Stimulated activated CD4-positive, alpha-beta T cell treated with anti-CD3 and anti-CD28 coated beads, Interleukin-2, amount 100 ng/mL, for 24 hours (primary cell): ENCODE results near the gene CFAP251.
"Not testable (repeated sequence)": the region's sequence is repeated elsewhere in the genome, so short reads cannot be mapped to it uniquely, and the experiment has no call there.

Experiments
- DNase-seq, 2 donors: peaks; one replicate each; pipeline ENCODE4 v3.0.0-alpha.2; 2020

Gene CFAP251

DNA sequence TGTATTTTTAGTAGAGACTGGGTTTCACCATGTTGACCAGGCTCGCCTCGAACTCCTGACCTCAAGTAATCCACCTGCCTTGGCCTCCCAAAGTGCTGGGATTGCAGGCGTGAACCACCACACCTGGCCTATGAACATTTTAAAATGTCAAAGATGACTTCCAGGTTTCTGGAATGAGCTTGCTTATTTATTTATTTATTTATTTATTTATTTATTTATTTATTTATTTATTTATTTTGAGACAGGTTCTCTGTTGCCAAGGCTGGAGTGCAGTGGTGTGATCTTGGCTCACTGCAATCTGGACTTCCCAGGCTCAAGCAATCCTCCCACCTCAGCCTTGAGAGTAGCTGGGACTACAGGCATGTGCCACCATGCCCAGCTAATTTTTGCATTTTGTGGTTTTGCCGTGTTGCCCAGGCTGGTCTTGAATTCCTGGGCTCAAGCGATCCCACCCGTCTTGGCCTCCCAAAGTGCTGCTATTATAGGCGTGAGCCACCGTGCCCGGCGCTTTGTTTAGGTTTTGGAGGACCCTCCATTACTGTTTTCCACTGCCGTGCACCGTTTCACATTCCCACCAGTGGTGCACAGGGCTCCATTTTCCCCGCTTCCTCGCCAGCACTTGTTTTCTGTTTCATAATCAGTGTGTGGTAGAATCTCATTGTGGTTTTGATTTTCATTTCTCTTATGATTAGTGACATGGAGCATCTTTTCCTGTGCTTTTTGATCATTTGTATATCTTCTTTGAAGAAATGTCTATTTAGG lies 6.4 kb upstream of the CFAP251 start:
- DNase-seq, result peak; percentile 32 to 39

DNA sequence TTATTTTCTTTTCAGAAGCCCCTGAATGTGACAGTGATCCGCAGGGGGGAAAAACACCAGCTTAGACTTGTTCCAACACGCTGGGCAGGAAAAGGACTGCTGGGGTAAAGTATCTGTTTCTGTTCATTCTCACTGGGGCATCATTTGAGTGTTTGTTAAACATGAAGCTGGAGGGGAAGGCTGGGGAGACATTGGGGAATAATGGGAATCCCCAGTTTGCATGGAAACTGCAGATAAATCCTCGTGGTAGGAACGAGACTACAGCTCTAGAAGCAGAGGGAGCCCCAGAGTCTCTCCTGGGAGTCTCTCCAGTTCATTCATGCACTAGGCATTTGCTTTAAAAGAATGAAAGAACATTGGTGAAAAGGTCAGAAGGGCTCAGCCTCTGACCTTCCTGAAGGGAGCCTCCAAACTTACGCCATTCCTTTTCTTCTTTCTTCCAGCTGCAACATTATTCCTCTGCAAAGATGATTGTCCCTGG lies 2.5 kb upstream of the CFAP251 start:
- DNase-seq, result no peak

DNA sequence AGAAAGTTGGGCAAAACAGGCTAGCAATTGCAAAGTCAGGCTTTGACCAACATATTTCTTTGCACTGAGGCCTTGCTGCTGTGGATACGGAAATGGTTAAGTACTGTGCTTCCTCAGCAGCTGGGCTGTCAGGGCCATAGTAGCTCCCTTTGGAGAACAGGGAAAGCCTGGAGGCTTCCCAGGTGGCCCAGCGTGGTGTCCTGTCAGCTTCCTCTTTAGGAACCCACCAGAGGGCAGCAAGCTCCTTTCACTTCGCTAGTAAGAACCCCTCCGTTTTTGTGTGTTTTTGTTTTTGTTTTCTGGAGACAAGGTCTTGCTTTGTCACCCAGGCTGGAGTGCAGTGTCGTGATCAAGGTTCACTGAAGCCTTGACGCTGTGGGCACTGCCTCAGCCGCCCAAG lies 1.7 kb upstream of the CFAP251 start:
- DNase-seq, result no peak

DNA sequence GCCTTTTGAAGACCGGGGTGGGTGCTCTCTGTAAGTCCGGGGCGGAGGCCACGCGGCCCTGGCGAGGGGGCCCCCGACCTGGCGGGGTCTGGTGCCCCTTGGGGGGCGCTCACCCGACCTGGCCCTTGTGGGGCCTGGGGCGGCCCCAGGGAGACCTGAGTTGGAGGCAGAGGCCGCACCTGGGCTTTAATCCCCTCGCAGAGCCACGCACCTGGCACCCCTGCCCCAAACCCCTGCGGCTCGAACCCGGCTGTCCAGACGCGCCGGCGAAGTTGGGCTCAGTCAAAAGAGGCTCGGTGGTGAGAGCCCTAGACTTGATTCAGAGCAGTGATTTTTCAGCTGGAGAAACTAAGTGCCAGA lies 267 bp downstream of the CFAP251 start:
- no peak for DNase-seq

DNA sequence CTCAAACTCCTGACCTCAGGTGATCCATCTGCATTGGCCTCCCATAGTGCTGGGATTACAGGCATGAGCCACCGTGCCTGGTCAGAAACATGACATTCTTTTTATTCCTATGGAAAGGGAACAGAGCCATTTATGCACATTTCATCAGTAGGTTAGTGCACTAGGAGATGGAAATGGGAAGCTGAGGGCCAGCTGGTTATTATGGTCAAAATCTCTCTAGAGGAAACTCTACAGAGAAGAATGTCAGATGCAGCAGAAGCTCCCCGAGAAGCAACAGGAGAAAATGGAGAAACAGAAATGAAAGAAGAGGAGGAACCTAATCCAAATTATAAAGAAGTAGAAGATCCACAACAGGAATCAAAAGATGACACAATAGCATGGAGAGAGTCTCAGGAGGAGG lies 2.7 kb downstream of the CFAP251 start:
- no peak for DNase-seq

DNA sequence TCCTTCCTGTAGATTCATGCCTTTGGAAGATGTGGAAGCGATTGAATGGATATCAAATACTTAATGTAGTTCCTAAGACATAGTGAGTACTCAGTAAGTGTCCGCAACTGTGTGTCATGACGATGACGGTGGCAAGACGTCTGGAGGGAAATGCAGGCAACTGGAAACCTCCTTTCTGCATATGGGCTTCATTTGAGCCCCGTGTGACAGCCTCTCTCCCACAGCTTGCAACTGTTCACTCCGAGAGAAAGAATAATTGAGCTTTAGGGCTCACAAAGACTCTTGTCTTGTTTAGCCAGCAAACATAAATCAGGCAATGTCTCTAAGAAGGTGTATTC lies 6.9 kb downstream of the CFAP251 start:
- no peak for DNase-seq

DNA sequence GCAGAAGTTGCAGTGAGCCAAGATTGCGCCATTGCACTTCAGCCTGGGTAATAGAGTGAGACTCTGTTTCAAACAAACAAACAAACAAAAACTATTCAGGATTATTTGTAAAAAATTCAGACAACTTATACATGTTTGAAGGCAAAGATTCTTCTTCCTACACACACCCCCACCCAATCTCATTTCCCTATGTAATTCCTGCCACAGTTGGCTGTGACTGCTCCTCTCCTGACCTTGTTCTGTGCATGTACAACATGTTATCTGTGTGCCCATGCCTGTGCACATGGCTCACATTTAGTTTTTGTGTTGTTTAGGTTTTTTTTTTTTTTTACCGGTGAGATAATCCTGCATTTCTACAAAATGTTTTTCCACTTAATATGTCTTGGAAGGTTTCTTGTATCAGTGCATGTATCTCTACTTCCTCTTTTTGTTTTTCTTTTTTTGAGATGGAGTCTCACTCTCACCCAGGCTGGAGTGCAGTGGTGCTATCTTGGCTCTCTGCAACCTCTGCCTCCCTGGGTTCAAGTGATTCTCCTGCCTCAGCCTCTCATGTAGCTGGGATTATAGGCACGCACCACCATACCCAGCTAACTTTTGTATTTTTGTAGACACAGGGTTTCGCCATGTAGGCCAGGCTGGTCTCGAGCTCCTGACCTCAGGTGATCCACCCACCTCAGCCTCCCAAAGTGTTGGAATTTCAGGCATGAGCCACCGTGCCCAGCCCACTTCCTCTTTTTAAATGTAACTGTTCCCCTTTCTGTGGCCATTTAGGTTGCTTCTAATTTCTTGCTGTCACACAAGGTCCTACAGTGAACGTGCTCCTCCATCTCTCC lies 8.7 kb downstream of the CFAP251 start:
- DNase-seq, result no peak

DNA sequence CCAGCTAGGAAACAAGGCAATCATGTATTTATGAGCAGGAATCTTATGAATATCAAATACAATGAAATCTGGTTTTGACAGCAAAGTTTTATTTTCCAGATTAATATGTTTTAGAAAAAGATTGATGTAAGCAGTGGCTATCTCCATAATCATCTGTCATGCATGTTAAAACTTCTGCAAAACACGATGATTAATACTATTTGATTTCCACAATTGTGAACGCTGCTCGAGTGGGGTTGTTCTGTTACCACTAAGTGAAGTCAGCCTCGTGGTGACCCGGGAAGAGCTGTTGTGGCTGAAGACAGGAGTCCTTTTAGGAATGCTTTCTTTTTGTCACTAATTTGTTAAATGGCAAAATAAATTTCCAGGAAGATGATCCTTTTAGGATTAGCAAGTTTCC lies 9.4 kb downstream of the CFAP251 start:
- no peak for DNase-seq

DNA sequence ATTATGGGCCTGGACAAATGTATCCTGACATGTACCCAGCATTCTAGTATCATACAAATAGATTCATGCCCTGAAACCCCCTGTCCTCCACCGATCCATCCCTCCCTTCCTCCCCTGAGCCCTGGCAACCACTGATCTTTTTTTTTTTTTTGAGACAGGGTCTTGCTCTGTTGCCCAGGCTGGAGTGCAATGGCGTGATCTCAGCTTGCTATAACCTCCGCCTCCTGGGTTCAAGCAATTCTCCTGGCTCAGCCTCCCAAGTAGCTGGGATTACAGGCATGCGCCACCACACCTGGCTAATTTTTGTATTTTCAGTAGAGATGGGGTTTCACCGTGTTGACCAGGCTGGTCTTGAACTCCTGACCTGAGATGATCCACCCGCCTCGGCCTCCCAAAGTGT lies 11.2 kb downstream of the CFAP251 start:
- DNase-seq, result not testable (repeated sequence)

DNA sequence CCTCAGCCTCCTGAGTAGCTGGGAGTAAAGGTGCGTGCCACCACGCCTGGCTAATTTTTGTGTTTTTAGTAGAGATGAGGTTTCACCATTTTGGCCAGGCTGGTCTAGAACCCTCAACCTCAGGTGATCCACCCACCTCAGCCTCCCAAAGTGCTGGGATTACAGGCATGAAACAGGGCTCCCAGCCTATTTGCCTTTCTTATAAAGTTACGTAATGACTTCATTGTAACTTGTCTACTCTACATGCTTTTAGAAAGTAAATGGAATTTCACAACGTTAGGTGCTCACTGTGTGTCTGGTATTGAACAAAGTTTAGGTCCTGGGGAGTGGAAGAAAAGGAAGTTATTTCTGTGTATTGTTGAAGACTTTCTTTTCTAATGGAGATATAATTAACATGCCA lies 12.5 kb downstream of the CFAP251 start:
- no peak for DNase-seq

DNA sequence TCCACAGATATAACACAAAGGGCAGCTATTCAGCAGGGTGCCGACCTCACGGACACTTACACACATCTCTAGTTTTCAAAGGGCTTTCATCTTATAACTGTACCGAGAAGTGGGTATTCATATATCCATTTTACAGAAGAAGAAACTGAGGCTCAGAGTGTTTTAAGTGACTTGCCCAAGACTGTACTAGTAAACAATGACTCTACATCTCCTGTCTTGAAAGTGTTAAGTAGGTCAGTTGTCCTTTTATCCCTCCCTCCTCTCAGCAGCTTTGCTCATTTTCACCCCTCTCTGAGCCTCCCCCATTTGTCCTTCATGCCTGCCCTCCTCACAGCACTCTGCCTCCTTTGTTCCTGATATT lies 13.8 kb downstream of the CFAP251 start:
- DNase-seq, result no peak

DNA sequence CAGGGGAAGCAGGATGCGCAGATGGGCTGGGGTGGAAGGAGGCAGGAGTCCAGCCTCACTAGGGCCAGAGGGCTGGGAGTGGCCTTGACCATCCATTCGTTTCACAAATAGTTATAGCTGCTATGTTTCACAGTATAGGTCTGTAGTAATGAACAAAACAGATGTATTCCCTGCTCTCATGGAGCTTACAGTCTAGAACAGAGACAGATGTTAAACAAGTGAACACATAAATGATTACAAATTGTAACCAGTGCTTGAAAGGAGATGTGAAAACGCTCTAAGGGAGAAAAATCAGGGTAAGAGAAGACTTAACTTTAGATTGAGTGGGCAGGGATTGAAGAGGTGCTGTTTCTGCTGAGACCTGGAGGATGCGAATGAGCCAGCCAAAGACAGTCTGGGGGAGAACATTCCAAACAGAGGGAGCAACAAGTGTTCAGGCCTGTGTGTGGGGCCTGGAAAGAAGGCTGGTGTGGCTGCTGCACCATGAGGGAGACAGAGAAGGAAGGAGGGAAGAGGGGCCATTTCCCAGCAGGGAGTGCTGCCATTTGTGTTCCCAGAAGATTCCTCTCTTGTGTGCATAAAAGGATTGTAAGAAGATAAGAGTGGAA lies 14.6 kb downstream of the CFAP251 start:
- no peak for DNase-seq

DNA sequence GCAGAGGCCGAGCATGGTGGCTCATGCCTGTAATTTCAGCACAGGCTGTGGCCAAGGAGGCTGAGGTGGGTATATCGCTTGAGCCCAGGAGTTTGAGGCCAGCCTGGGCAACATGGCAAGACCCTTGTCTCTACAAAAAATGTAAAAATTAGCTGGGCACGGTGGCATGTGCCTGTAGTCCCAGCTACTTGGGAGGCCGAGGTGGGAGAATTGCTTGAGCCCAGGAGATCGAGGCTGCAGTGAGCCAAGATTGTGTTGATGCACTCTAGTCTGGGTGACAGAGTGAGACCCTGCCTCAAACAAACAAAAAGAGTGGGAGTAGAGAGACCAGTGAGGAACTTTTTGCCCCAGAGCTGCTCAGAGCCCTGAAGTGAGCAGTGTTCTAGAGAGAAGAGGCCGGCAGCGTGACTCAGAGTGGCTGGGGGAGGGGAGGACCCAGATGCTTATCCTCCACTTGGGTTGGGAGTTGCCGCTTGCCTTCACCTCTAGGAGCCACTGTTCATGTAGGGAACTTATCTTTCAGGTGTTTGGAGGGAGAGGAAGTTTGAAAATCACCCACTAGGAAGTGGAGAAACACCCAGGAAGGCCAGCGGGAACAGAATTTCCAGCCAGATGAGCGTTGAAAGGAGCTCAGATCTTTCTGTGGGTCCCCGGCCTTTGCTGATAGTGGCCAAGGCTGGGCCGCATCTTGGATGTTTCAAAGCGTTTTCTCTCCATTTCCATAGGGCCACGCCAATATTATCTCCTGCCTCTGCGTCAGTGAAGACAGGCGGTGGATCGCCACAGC lies 15.3 kb downstream of the CFAP251 start:
- DNase-seq, result no peak

DNA sequence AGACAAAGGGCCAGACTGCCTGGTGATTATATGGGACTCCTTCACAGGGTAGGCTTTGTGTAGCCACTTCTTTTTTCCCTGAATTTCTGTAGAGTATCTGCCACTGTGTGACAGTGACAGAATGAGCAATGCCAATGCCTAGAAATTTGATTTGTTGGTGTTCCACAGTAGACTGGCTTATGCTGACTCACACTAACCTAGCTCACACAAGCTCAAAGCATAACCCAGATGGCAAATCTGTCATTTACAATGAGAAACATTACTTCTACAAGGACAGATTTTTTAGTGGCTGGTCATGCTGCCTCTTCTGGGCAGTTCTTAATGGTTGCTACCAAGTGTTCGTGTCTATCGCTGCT lies 15.9 kb downstream of the CFAP251 start:
- DNase-seq, result no peak

DNA sequence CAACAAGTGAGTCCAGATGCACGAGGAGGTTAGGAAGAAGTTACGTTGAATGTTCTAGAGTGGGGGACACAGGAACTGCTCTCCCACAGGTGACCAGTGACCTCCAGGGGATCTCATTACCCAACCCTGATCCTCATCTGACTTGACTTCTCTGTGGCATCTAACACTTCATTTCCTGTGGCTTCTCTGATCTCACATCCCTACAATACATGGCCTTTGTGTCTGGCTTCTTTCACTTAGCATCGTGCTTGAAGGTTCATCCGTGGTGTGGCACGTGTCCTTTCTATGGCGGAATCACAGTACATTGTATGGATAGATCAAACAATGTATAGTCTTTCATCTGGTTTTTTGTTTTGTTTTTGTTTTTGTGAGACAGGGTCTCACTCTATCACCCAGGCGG lies 19.3 kb downstream of the CFAP251 start:
- DNase-seq, result no peak

DNA sequence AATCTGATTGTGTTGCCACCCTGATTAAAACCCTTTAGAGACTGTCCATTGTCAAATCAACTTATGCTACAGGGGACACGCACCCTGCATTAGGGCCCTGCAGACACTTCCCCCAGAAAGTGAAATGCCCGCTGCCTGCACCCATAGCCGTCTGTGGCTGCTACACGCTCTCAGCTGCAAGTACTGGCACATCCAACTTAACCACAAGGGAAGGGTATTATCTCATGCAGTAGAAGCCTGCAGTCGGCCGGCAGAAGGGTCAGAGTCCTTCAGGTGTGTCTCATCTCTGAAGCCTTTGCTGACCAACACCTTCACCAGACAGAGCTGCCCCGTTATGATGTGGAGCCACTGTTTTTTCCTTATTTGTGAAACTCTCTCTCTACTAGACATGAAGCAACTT lies 20.8 kb downstream of the CFAP251 start:
- no peak for DNase-seq

DNA sequence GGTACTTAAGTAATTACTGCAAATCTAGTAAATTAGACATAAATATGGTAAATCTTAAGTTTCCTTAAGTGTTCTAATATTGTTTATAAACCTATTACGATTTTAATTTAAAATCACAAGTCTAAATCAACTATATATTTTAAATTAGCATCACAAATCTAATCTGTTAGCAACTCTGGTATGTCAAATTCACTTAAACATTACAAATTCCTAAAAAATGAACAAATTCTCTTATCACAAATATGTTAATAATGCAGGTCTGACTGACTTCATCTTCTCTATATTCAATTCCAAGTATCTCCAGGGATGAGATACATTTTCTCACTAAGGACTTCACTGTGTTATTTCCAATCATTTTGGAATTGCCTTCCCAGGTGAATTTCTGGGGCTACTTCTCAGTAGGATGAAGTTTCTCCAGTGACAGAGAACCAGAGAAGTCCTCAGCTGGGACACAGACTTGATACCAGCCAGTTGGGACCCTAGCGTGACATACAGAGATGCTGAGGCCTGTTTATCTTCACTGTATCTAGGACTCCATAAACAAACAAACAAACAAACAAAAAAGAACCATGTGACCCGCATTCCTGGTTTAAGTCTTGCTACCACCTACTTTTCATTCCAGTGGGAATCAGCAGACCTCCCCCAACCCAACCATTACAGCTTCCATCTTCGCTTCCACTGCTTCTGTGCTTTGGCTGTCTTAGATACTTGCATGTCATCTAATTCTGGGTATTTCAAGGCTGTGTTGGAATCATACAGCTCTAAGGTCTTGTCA lies 21.8 kb downstream of the CFAP251 start:
- no peak for DNase-seq

DNA sequence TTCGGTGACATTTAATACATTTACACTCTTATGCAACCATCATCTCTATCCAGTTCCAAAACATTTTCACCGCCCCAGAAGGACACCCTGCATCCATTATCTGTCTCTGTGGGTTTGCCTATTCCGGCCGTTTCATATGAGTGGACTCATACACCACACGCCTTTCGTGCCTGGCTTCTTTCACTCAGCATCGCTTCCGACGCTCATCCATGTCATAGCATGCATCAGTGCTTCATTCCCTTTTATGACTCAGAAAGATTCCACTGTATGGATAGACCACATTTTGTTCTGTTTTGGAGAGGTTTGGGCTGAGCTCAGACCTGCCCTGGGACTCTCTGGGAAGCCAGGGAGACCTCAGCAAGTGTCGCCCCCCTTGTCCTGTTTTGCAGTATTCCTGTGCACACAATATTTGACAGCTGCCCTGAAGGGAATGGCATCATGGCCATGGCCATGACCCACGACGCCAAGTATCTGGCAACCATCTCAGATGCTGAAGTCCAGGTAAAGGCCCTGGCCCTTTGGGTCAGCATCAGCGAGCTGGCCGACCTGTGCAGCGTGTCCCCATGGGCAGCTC lies 23.8 kb downstream of the CFAP251 start:
- no peak for DNase-seq

DNA sequence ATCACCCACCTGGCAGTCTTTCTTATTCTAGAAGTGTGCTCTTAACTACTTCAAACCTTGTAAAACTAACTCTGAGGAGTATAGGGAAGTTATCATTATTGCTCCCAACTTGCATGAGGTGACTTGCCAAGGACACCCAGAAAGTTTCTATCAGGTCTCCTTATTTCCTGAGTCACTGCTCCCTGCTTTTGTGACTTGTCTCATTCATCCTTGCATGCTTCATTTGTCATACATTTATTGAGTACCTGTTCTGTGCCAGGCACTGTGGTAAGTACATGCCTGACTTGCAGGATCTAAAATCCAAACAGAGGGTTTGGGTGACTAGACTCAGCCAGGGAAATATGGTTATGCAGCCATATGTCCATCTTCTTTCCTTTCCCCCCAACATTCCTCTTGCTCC lies 25.5 kb downstream of the CFAP251 start:
- DNase-seq, result no peak

DNA sequence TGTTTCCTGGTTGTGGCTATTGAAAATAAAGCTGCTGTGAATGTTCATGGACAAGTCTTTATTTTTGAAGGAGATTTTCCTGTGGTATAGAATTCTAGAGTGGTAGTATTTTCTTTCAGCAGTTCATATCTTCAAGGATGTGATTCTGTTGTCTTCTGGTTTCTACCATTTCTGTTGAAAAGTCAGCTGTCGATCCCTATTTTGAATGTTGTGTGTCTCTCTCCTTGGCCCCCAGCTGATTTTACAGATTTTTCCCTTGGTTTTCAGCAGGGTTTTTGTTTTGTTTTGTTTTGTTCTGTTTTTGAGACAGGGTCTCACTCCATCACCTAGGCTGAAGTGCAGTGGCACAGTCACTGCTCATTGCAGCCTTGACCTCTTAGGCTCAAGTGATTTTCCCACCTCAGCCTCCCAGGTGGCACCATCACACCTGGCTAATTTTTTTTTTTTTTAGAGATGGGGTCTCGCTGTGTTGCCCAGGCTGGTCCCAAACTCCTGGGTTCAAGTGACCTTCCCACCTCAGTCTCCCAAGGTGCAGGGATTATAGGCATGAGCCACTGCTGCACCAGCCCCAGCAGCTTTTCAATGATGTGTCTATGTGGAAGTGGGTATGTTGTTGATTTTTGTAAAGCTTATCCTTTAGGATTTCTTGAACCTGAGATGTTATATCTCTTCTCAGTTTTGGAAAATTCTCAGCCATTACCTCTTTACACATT lies 28.1 kb downstream of the CFAP251 start:
- no peak for DNase-seq

DNA sequence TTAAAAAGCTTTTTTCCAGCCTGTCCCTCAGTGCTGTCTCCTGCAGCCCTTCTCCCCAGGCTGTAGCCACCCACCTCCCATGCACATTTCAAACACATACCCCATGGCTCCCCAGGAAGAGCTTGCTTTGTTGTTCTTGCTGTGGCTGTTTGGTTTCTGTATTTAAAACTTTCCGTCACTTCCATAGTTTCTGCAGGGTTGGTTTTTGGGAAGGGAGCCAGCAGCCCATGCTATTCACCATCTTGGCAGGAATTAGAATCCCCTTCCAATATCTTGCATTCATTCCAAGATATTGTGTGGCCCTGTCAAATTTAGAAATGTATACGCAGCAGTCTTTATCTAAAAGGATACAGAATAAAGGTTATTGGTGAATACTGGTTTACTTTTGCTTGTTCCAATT lies 29.6 kb downstream of the CFAP251 start:
- no peak for DNase-seq
